HCT116 (cell line): ENCODE measurements around the gene ANKRD61.

ENCODE experiments used
- EZH2phosphoT487 ChIP-seq: fragments of 200-600 bp; IDR thresholded peaks from 2 replicates; pipeline ENCODE4 v1.6.1; 2018; ENCODE audit warnings: antibody characterized with exemption, borderline replicate concordance
- TF ChIP-seq, protein P1 (sequence below), 3 experiments: fragments of 200-600 bp in 1 of 3; sonication (generic) in 1 of 3; IDR thresholded peaks in 2 of 3; conservative IDR thresholded peaks in 1 of 3; 2 replicates each; pipeline ENCODE4 v1.5.1; 2012 to 2017; ENCODE audit warnings: low read depth in 2 of 3, low read length in 2 of 3, antibody characterized with exemption in 1 of 3, borderline replicate concordance in 1 of 3, control low read depth in 1 of 3, mild to moderate bottlenecking in 1 of 3, mixed read lengths in 1 of 3, mixed run types in 1 of 3, moderate library complexity in 1 of 3; ENCODE audit not compliant: insufficient read depth in 1 of 3

DNA sequence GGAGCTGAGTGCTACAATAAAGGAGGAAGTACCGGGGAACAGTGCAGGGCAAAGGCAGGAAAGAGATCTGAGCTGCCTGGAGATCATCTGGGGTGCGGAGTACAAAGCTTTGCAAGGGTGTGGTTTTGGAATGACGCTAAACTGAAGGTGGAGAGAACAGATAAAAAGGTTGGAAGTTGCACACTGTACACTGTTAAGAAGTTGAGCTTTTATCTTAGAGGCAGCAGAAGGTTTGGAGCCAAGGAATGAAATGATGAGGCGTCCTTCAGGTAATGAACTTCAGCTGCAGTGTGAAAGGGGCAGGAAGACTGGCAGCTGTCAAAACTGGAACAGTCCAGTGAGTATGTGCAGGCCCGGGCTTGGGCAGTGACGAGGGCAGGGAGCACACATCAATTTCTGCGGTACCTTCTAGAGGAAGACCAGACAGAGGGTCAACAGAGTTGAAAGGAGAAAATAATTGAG lies 7.2 kb upstream of the ANKRD61 start:
- TF ChIP-seq EZH2phosphoT487, result no peak
- TF ChIP-seq, protein P1, sequence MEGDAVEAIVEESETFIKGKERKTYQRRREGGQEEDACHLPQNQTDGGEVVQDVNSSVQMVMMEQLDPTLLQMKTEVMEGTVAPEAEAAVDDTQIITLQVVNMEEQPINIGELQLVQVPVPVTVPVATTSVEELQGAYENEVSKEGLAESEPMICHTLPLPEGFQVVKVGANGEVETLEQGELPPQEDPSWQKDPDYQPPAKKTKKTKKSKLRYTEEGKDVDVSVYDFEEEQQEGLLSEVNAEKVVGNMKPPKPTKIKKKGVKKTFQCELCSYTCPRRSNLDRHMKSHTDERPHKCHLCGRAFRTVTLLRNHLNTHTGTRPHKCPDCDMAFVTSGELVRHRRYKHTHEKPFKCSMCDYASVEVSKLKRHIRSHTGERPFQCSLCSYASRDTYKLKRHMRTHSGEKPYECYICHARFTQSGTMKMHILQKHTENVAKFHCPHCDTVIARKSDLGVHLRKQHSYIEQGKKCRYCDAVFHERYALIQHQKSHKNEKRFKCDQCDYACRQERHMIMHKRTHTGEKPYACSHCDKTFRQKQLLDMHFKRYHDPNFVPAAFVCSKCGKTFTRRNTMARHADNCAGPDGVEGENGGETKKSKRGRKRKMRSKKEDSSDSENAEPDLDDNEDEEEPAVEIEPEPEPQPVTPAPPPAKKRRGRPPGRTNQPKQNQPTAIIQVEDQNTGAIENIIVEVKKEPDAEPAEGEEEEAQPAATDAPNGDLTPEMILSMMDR (IDR thresholded peaks at IDR 0.05 in 2 of 3, conservative IDR thresholded peaks at IDR 0.05 in 1 of 3; ENCODE audit: borderline replicate concordance in 1 of 3, insufficient read depth in 1 of 3, low read depth in 2 of 3, low read length in 2 of 3), result no peak
